GM10248 (cell line): Measurements from ENCODE around the gene PET100.

Experiments
- CTCF ChIA-PET: fragments of 300-600 bp; sonication (Branson Sonifier 250); formaldehyde crosslinking; extraction: SDS; loops from one replicate; lab custom pipeline; 2021; ENCODE audit warnings: antibody characterized with exemption; lab: Yijun Ruan, JAX
- POLR2A ChIA-PET: fragments of 350-650 bp; sonication (Branson Sonifier 250); formaldehyde crosslinking; extraction: SDS; loops from one replicate; lab custom pipeline; 2020; ENCODE audit warnings: antibody characterized with exemption; lab: Yijun Ruan, JAX
- DNase-seq: peaks from one replicate; pipeline ENCODE4 v3.0.0; 2012; ENCODE audit errors: extremely low spot score
- TF ChIP-seq, protein P1 (sequence below): IDR thresholded peaks from 2 replicates; pipeline ENCODE4 v1.5.1; 2012; ENCODE audit warnings: mild to moderate bottlenecking, low read depth; ENCODE audit errors: extremely low read depth, missing control alignments, control extremely low read depth

PET100 gene

DNA sequence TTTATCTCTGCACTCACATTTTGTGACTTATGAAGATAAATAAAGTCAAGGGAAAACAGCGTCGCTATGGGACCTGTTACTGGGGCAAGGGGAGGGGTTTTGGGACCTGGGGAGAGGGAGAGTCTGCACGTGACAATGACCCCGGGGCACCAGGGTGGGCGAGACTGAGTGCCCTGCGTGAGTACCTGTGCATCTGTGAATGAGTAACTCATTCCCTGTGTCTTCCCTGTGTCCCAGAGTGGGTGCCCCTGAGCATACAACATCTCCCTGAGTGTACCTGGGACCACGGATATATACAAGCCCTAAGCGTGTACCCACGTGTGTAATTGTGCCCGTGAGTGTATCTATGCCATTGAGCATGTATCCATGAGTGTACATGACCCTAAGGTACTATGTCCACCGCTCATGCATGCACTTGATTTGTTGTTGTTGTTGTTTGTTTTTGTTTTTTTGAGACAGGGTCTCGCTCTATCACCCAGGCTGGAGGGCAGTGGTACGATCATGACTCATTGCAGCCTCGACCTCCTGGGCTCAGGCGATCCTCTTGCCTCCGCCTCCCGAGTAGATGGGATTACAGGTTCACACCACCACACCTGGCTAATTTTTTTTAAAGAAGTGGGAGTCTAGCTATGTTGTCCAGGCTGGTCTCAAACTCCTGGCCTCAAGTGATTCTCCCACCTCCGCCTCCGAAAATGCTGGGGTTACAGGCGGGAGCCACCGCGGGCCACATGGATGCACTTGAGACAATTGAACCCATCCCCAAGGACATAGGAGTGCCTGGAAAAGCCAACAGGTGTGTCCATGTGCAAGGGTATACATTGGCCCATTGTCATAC, 50.4 kb downstream of the PET100 start:
- no peak for DNase-seq
- ChIA-PET POLR2A (no interaction called here), CTCF (interaction anchor here (0.6 to 2.2 kb wide), 41 partner anchors 9 to 578 kb away, joined by 3 to 47 read pairs (median 5); partner anchors contain the start of genes FCER2, PCP2, PET100 and RETN)
- TF ChIP-seq, protein P1, sequence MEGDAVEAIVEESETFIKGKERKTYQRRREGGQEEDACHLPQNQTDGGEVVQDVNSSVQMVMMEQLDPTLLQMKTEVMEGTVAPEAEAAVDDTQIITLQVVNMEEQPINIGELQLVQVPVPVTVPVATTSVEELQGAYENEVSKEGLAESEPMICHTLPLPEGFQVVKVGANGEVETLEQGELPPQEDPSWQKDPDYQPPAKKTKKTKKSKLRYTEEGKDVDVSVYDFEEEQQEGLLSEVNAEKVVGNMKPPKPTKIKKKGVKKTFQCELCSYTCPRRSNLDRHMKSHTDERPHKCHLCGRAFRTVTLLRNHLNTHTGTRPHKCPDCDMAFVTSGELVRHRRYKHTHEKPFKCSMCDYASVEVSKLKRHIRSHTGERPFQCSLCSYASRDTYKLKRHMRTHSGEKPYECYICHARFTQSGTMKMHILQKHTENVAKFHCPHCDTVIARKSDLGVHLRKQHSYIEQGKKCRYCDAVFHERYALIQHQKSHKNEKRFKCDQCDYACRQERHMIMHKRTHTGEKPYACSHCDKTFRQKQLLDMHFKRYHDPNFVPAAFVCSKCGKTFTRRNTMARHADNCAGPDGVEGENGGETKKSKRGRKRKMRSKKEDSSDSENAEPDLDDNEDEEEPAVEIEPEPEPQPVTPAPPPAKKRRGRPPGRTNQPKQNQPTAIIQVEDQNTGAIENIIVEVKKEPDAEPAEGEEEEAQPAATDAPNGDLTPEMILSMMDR, result no peak

DNA sequence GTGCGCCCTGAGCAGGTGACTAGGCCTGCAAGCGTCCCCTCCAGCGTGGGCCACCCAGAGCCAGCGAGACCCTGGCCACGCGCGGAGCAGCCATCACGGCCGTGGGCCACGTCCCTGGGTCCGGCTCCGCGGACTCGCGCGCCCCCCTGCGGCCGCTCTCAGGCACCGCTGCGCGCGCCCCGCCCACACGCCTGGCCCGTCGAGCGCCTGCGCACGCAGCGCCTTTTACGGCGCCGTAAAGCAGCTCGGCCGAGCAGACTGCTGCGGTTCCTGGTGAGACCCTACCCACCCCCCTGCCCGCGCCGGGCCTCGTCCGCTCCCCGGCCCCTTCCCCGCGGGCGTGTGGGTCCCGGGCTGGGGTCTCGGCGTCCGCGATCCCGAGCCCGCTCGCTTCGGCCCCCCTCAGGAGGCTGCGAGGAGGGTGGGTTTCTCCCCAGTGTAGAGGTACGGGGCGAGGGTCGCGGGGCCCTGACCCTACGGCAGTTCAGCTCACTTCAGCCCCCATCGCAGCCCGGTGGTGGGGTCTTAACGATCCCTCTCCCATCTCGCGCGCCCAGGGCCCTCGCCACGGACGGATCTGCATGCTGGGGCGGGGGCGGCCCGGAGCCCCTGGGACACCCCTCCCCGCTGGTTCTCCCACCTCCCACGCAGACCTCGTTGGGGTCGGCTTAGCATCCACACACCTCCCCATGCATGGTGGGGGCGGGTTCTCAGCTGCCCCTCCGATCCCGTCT, 51.2 kb downstream of the PET100 start, which contains the start of gene TRAPPC5:
TSS of gene TRAPPC5 (plus strand) at position 228 of the 734 bp plus-strand sequence. CDS start 1,421 bp downstream, outside the sequence.
- TF ChIP-seq, protein P1, result peak; percentile 98
- CTCF ChIA-PET, result interaction anchor here (0.6 to 2.2 kb wide), 65 partner anchors 9 to 579 kb away, joined by 3 to 47 read pairs (median 4); partner anchors contain the start of genes CD209, FCER2, PCP2 and PET100
- DNase-seq, result peak; percentile 90
- POLR2A ChIA-PET, result interaction anchor here (0.6 kb wide), 1 partner anchor 15 kb away, joined by 4 read pairs; no protein-coding TSS in a partner anchor
